K562 (cell line): ENCODE data around the gene ABHD12. TPM values are rescaled to one million over a fixed set of nuclear protein-coding genes. Genes with fewer than 3 reads are reported as not detected.

Source experiments
- ATAC-seq: fragments of 200-7000 bp; cut with Tn5 transposase; 3 replicates; pipeline ENCODE4 v1.9.1; 2020; ENCODE audit warnings: moderate library complexity
- BruUV-seq: library from RNA; stranded (reverse); fragments of 400-500 nt; replicated peaks from 2 replicates; lab custom pipeline; 2021; lab: Mats Ljungman, UMichigan
- CTCF ChIA-PET: fragments of 300-600 bp; formaldehyde crosslinking; extraction: SDS; loops from one replicate; lab custom pipeline; 2021; ENCODE audit warnings: low intra/inter-chr PET ratio; lab: Yijun Ruan, JAX
- POLR2A ChIA-PET: fragments of 300-600, 350-650 bp; sonication (Branson Sonifier 250); formaldehyde crosslinking; extraction: SDS; loops from one replicate; lab custom pipeline; 2021; ENCODE audit warnings: antibody characterized with exemption, inconsistent platforms; lab: Yijun Ruan, JAX
- DNase-seq, 4 experiments: peaks; one replicate each; pipeline versions ENCODE4 v3.0.0 to v3.0.0-alpha.2; 2011 to 2018; ENCODE audit warnings: low spot score in 3 of 4, mixed read lengths in 3 of 4; ENCODE audit errors: extremely low read depth in 1 of 4
- FAIRE-seq: peaks from 2 replicates; lab custom pipeline; 2011; peaks lifted over from hg19 to GRCh38; lab: Jason Lieb, UNC
- H2AFZ ChIP-seq: 2 replicates; pipeline ENCODE4 v1.6.0; 2011; ENCODE audit warnings: low read depth, low read length, control low read depth, inconsistent platforms
- H3K27ac ChIP-seq: fragments of 200-600 bp; 3 replicates; pipeline ENCODE4 v1.8.0; 2011; ENCODE audit warnings: low read depth, mild to moderate bottlenecking, control low read depth, inconsistent platforms, low read length, moderate library complexity, mixed read lengths; ENCODE audit errors: extremely low read depth
- H3K27me3 ChIP-seq, 2 experiments: fragments of 300-600 bp in 1 of 2; 2 replicates in 1 of 2; 3 replicates in 1 of 2; pipeline versions ENCODE4 v1.6.0 to v1.8.0; 2011; ENCODE audit warnings: inconsistent platforms in 2 of 2, low read length in 2 of 2, mild to moderate bottlenecking in 1 of 2, mixed read lengths in 1 of 2, moderate library complexity in 1 of 2; ENCODE audit not compliant: control insufficient read depth in 2 of 2, insufficient read depth in 2 of 2
- H3K36me3 ChIP-seq: fragments of 300-600 bp; 3 replicates; pipeline ENCODE4 v1.8.0; 2011; ENCODE audit warnings: mild to moderate bottlenecking, low read length, inconsistent platforms; ENCODE audit not compliant: control insufficient read depth, insufficient read depth
- H3K4me1 ChIP-seq, 2 experiments: fragments of 200-600 bp in 1 of 2; replicated peaks in 1 of 2; 2 replicates in 1 of 2; 3 replicates in 1 of 2; pipeline versions ENCODE4 v1.5.1 to v1.8.0; 2011; ENCODE audit warnings: inconsistent platforms in 2 of 2, low read length in 2 of 2, mild to moderate bottlenecking in 1 of 2, mixed read lengths in 1 of 2, moderate library complexity in 1 of 2; ENCODE audit not compliant: control insufficient read depth in 2 of 2, insufficient read depth in 2 of 2
- H3K4me2 ChIP-seq: 2 replicates; pipeline ENCODE4 v1.6.1; 2011; ENCODE audit warnings: low read length, control low read depth, inconsistent platforms, mixed read lengths; ENCODE audit not compliant: insufficient read depth
- H3K4me3 ChIP-seq: fragments of 200-600 bp; sonication (generic), shearing (Covaris generic); 2 replicates; pipeline ENCODE4 v1.5.1; 2016; ENCODE audit warnings: control low read depth, inconsistent platforms
- H3K79me2 ChIP-seq: fragments of 200-600 bp; 3 replicates; pipeline ENCODE4 v1.8.0; 2011; ENCODE audit warnings: low read length, inconsistent platforms; ENCODE audit not compliant: control insufficient read depth, insufficient read depth
- H3K9ac ChIP-seq, 2 experiments: 2 replicates each; pipeline versions ENCODE4 v1.6.0 to v1.6.1; 2011; ENCODE audit warnings: low read depth in 2 of 2, low read length in 2 of 2, control low read depth in 1 of 2, inconsistent platforms in 1 of 2, mild to moderate bottlenecking in 1 of 2, mixed read lengths in 1 of 2; ENCODE audit not compliant: insufficient read depth in 1 of 2
- H3K9me1 ChIP-seq: one replicate; pipeline ENCODE4 v1.6.0; 2011; ENCODE audit warnings: inconsistent platforms, mild to moderate bottlenecking, low read length, moderate library complexity; ENCODE audit not compliant: control insufficient read depth, insufficient read depth
- H3K9me3 ChIP-seq: replicated peaks from 2 replicates; pipeline ENCODE4 v1.5.1; 2011; ENCODE audit warnings: low read depth, low read length, inconsistent platforms; ENCODE audit not compliant: control insufficient read depth, insufficient read depth
- H4K20me1 ChIP-seq: replicated peaks from 2 replicates; pipeline ENCODE4 v1.6.1; 2011; ENCODE audit warnings: low read length, inconsistent platforms, mixed read lengths; ENCODE audit not compliant: control insufficient read depth, insufficient read depth
- GABPB1 ChIP-seq: sonication (generic); formaldehyde crosslinking; IDR thresholded peaks from 2 replicates; pipeline ENCODE4 v1.8.0; 2022; ENCODE audit warnings: mild to moderate bottlenecking, missing genetic modification reagents
- HDAC1 ChIP-seq, 2 experiments: fragments of 450-650 bp; IDR thresholded peaks; 2 replicates each; pipeline ENCODE4 v1.6.1; 2016 to 2017; ENCODE audit warnings: inconsistent platforms in 1 of 2, mild to moderate bottlenecking in 1 of 2, moderate library complexity in 1 of 2
- HEY1 ChIP-seq: fragments of 250-450 bp; sonication (Bioruptor Pico); IDR thresholded peaks from 2 replicates; pipeline ENCODE4 v1.5.0; 2020; ENCODE audit warnings: mild to moderate bottlenecking, moderate library complexity, borderline replicate concordance
- MCM5 ChIP-seq: fragments of 450-650 bp; IDR thresholded peaks from 2 replicates; pipeline ENCODE4 v1.6.1; 2016; ENCODE audit warnings: low read depth
- MED1 ChIP-seq: sonication (generic); formaldehyde crosslinking; IDR thresholded peaks from 2 replicates; pipeline ENCODE4 v1.8.1; 2023; ENCODE audit warnings: missing genetic modification reagents, borderline replicate concordance
- NCOA6 ChIP-seq: fragments of 450-650 bp; IDR thresholded peaks from 2 replicates; pipeline ENCODE4 v1.6.1; 2017; ENCODE audit warnings: mild to moderate bottlenecking
- PHF20 ChIP-seq: fragments of 450-650 bp; IDR thresholded peaks from 2 replicates; pipeline ENCODE4 v1.6.1; 2018; ENCODE audit not compliant: partially characterized antibody
- TCF7 ChIP-seq: sonication (generic); IDR thresholded peaks from 2 replicates; pipeline ENCODE4 v1.6.1; 2016; ENCODE audit warnings: antibody characterized with exemption, borderline replicate concordance
- TRIM28 ChIP-seq: fragments of 450-650 bp; IDR thresholded peaks from 2 replicates; pipeline ENCODE4 v1.6.1; 2017
- ZKSCAN3 ChIP-seq: fragments of 250-450 bp; sonication (Bioruptor Pico); IDR thresholded peaks from 2 replicates; pipeline ENCODE4 v1.4.0; 2020
- WGBS: fragments of 100-300 bp; shearing (Covaris generic); methylation state at CpG from one replicate; pipeline ENCODE4 v1.1.6; 2016; ENCODE audit warnings: low coverage, mixed read lengths; ENCODE audit not compliant: insufficient coverage; ENCODE audit errors: missing lambda C conversion rate; 5-methylcytosine and 5-hydroxymethylcytosine counted together
- in situ Hi-C: fragments of 300-500 bp; cut with MboI; formaldehyde crosslinking; loops from 4 replicates; pipeline ENCODE4 v1.15.0; 2018; ENCODE audit warnings: inconsistent platforms, mixed read lengths
- intact Hi-C: fragments of 100-400 bp; cut with micrococcal nuclease; formaldehyde crosslinking; loops from 2 replicates; pipeline ENCODE4 v1.14.2; 2022
- polyA plus RNA-seq, 8 experiments: library from polyadenylated mRNA; depleted of rRNA in 4 of 8; stranded (reverse) in 5 of 8; unstranded in 3 of 8; fragments of >200 nt; fragmentation: Nextera tagmentation in 2 of 8; fragmentation: Illumina TruSeq in 1 of 8; extraction: Ambion mirVana in 2 of 8; extraction: Trizol in 1 of 8; gene quantifications; 2 replicates each; pipeline versions ENCODE4 v1.2.1 to v1.2.3, GENCODE V29; 2011 to 2014; ENCODE audit warnings: inconsistent platforms in 1 of 8, missing spikeins in 1 of 8
- total RNA-seq, 7 experiments: library from RNA; depleted of rRNA in 6 of 7; stranded (reverse); fragments of >200 nt in 6 of 7; fragmentation: Illumina TruSeq in 2 of 7; extraction: Trizol in 2 of 7; gene quantifications; 2 replicates each; pipeline versions ENCODE4 v1.2.1 to v1.2.3, GENCODE V29; 2011 to 2021; ENCODE audit warnings: low replicate concordance in 1 of 7
- TF ChIP-seq, protein P1 (sequence below): sonication (generic); formaldehyde crosslinking; IDR thresholded peaks from 2 replicates; pipeline ENCODE4 v1.8.0; 2022; ENCODE audit warnings: mild to moderate bottlenecking, missing genetic modification reagents
- TF ChIP-seq, protein P2 (sequence below): fragments of 450-650 bp; IDR thresholded peaks from 2 replicates; pipeline ENCODE4 v1.6.1; 2016; ENCODE audit warnings: mild to moderate bottlenecking
- TF ChIP-seq, protein P3 (sequence below), 2 experiments: fragments of 450-650 bp; IDR thresholded peaks; 2 replicates each; pipeline ENCODE4 v1.6.1; 2016
- TF ChIP-seq, protein P4 (sequence below), 3 experiments: fragments of 200-800 bp in 1 of 3; fragments of 250-450 bp in 1 of 3; fragments of 450-650 bp in 1 of 3; sonication (Bioruptor Pico) in 1 of 3; sonication (Bioruptor generic) in 1 of 3; formaldehyde crosslinking in 1 of 3; IDR thresholded peaks; 2 replicates each; pipeline versions ENCODE4 v1.6.1 to v1.8.0; 2016 to 2022; ENCODE audit warnings: mild to moderate bottlenecking in 2 of 3, missing genetic modification characterization in 2 of 3, missing compliant biosample characterization in 1 of 3, moderate library complexity in 1 of 3

The ABHD12 gene
- total and polyA plus RNA-seq, 9 of the 15 experiments (the other 6 are each of a cell fraction or from before 2014, with no cell fraction given) = 0.65 to 15.6 (median 9.1) TPM

DNA sequence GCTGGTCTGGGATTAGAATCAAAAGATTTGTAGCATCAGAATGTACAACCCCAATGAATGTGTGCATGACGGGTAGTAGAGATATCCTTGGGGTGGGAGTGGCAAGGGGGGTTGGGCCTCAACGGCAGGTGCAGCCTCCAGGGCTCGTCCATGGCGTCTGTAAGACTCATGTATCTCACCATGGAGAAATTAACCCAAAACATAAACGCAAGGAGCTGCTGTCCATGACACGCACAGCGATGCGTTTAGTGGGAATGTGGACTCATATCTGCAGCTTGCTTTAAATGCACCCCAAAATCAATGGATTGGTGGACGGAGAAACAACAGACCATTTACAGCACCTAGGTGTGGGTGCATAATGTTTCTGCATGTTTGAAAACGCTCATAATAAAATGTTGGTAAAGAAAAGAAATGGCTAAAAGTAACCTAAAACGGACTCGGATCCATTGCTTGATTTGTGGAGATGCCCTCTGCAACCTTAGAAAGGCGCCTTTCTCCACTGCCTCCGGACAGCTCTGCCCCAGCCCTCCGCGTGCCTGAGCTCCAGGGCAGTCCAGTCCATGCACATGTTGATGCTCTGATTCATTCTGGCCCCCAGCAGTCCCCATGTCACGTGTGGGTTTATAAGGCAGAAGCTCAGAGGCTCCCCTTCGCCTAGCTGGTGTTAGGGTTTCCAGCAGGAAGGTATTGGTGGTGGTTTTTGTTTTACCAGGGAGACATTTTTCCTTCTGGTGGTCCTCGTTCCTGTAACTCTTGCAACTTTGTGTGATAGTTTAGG lies 118.2 kb downstream of the ABHD12 start:
- H3K9me1 ChIP-seq = no peaks in the 10 kb centered on the region
- H3K27me3 ChIP-seq = no peaks in the 10 kb centered on the region
- no TSS peak for BruUV-seq
- ATAC-seq (no peak), DNase-seq (no peak), FAIRE-seq (no peak)
- in situ Hi-C loops = no loop called here
- H3K9me3 ChIP-seq = no peaks in the 10 kb centered on the region
- 80% methylated on average over 17 of the region's 19 CpGs for WGBS
- no peaks in the 10 kb centered on the region for H3K79me2 ChIP-seq
- H3K4me2 ChIP-seq = no peak overlapping the region
- H3K4me3 ChIP-seq = no peak overlapping the region
- H2AFZ ChIP-seq = no peak overlapping the region
- peaks cover 14% of the 10 kb centered on the region; the same call in 1 of the 3 replicates for H3K36me3 ChIP-seq
- no peaks in the 10 kb centered on the region for H4K20me1 ChIP-seq
- no peak overlapping the region for H3K9ac ChIP-seq
- ChIA-PET POLR2A (interaction anchor here (1.1 kb wide), 1 partner anchor 25 kb away, joined by 4 read pairs; the partner anchor contains the start of gene PYGB), CTCF (interaction anchor here (0.8 kb wide), 1 partner anchor 19 kb away, joined by 3 read pairs; no protein-coding TSS in a partner anchor)
- H3K4me1 ChIP-seq = no peaks in the 10 kb centered on the region
- no peak overlapping the region for H3K27ac ChIP-seq
- intact Hi-C loops = no loop called here
- TF ChIP-seq, protein P1, sequence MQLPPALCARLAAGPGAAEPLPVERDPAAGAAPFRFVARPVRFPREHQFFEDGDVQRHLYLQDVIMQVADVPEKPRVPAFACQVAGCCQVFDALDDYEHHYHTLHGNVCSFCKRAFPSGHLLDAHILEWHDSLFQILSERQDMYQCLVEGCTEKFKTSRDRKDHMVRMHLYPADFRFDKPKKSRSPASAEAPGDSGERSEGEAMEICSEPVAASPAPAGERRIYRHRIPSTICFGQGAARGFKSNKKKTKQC (CRISPR knock-in tag) = no peak
- no peak for TF ChIP-seq TCF7
- no peak for TF ChIP-seq MCM5
- TF ChIP-seq NCOA6 = no peak
- no peak for TF ChIP-seq TRIM28
- no peak for TF ChIP-seq GABPB1 (CRISPR knock-in tag)
- TF ChIP-seq, protein P2, sequence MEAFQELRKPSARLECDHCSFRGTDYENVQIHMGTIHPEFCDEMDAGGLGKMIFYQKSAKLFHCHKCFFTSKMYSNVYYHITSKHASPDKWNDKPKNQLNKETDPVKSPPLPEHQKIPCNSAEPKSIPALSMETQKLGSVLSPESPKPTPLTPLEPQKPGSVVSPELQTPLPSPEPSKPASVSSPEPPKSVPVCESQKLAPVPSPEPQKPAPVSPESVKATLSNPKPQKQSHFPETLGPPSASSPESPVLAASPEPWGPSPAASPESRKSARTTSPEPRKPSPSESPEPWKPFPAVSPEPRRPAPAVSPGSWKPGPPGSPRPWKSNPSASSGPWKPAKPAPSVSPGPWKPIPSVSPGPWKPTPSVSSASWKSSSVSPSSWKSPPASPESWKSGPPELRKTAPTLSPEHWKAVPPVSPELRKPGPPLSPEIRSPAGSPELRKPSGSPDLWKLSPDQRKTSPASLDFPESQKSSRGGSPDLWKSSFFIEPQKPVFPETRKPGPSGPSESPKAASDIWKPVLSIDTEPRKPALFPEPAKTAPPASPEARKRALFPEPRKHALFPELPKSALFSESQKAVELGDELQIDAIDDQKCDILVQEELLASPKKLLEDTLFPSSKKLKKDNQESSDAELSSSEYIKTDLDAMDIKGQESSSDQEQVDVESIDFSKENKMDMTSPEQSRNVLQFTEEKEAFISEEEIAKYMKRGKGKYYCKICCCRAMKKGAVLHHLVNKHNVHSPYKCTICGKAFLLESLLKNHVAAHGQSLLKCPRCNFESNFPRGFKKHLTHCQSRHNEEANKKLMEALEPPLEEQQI = no peak
- TF ChIP-seq ZKSCAN3 = no peak
- TF ChIP-seq, protein P3, sequence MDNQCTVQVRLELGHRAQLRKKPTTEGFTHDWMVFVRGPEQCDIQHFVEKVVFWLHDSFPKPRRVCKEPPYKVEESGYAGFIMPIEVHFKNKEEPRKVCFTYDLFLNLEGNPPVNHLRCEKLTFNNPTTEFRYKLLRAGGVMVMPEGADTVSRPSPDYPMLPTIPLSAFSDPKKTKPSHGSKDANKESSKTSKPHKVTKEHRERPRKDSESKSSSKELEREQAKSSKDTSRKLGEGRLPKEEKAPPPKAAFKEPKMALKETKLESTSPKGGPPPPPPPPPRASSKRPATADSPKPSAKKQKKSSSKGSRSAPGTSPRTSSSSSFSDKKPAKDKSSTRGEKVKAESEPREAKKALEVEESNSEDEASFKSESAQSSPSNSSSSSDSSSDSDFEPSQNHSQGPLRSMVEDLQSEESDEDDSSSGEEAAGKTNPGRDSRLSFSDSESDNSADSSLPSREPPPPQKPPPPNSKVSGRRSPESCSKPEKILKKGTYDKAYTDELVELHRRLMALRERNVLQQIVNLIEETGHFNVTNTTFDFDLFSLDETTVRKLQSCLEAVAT (IDR thresholded peaks at IDR 0.05) = no peak
- no peak for TF ChIP-seq HDAC1 (IDR thresholded peaks at IDR 0.05)
- no peak for TF ChIP-seq HEY1
- TF ChIP-seq PHF20 = no peak
- TF ChIP-seq, protein P4, sequence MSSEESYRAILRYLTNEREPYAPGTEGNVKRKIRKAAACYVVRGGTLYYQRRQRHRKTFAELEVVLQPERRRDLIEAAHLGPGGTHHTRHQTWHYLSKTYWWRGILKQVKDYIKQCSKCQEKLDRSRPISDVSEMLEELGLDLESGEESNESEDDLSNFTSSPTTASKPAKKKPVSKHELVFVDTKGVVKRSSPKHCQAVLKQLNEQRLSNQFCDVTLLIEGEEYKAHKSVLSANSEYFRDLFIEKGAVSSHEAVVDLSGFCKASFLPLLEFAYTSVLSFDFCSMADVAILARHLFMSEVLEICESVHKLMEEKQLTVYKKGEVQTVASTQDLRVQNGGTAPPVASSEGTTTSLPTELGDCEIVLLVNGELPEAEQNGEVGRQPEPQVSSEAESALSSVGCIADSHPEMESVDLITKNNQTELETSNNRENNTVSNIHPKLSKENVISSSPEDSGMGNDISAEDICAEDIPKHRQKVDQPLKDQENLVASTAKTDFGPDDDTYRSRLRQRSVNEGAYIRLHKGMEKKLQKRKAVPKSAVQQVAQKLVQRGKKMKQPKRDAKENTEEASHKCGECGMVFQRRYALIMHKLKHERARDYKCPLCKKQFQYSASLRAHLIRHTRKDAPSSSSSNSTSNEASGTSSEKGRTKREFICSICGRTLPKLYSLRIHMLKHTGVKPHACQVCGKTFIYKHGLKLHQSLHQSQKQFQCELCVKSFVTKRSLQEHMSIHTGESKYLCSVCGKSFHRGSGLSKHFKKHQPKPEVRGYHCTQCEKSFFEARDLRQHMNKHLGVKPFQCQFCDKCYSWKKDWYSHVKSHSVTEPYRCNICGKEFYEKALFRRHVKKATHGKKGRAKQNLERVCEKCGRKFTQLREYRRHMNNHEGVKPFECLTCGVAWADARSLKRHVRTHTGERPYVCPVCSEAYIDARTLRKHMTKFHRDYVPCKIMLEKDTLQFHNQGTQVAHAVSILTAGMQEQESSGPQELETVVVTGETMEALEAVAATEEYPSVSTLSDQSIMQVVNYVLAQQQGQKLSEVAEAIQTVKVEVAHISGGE (CRISPR knock-in tag; IDR thresholded peaks at IDR 0.05) = no peak
- no peak for TF ChIP-seq MED1 (CRISPR knock-in tag)
